Measurements from ENCODE around the gene PTPRN2. TPM values are rescaled to one million over a fixed set of nuclear protein-coding genes. Genes with fewer than 3 reads are reported as not detected.
"Not testable (repeated sequence)": the region's sequence is repeated elsewhere in the genome, so short reads cannot be mapped to it uniquely, and the experiment has no call there.

Gene PTPRN2
- polyA plus RNA-seq, 2 donors, result 0.37 to 0.40 TPM

DNA sequence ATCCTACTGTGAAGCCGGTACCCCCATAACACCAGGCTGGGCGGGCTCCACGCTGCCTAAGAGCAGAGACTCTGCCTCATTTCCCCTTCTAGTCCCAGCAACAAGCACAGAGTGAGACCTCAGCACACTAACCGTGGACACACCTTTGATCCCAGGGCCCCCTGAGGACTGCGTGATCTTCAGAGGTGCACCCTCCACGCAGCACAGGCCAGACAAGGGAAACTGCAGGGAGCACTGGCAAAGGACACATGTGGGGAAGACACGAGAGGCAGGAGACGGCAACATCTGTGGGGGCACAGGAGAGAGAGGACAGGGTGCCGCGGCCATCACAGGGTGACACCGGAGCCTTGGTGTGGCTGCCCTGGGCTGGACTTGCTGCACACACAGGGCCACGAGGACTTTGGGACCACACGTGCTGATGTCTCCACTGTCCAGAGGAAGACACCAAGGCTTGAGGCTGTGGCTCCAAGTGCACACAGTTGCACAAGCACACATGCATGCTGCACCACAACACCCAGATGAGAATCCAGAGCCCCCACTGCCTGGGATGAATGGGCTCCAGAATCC is 128.8 kb downstream of the PTPRN2 start:
- Histone ChIP-seq H3K36me3 (ENCODE audit: control insufficient read depth in 2 of 2, insufficient read depth in 2 of 2, low read length in 1 of 2) (no peaks in the 10 kb centered on the region), H3K4me3 (ENCODE audit: low read depth in 1 of 2, low read length in 2 of 2) (no peak overlapping the region), H3K27ac (ENCODE audit: low read depth in 2 of 2, low read length in 1 of 2) (no peak overlapping the region), H3K9me3 (ENCODE audit: control insufficient read depth in 2 of 2, insufficient read depth in 1 of 2, low read depth in 1 of 2, low read length in 1 of 2) (peaks cover 0 to 7% of the 10 kb centered on the region in 2 donors), H3K27me3 (ENCODE audit: control insufficient read depth in 1 of 2, insufficient read depth in 2 of 2, low read length in 2 of 2) (no peaks in the 10 kb centered on the region), H3K4me1 (ENCODE audit: control insufficient read depth in 2 of 2, insufficient read depth in 2 of 2, low read length in 1 of 2) (no peaks in the 10 kb centered on the region)
- 79 to 89% methylated on average over 13 of the region's 13 CpGs for WGBS, 2 donors

GRCh38 chr7:158458096-158458495 is 129.5 kb downstream of the PTPRN2 start:
- 55 to 58% methylated on average over 13 of the region's 13 CpGs for WGBS, 2 donors
- Histone ChIP-seq H3K27ac (ENCODE audit: low read depth in 2 of 2, low read length in 1 of 2) (no peak overlapping the region), H3K36me3 (ENCODE audit: control insufficient read depth in 2 of 2, insufficient read depth in 2 of 2, low read length in 1 of 2) (no peaks in the 10 kb centered on the region), H3K27me3 (ENCODE audit: control insufficient read depth in 1 of 2, insufficient read depth in 2 of 2, low read length in 2 of 2) (no peaks in the 10 kb centered on the region), H3K4me1 (ENCODE audit: control insufficient read depth in 2 of 2, insufficient read depth in 2 of 2, low read length in 1 of 2) (no peaks in the 10 kb centered on the region), H3K9me3 (ENCODE audit: control insufficient read depth in 2 of 2, insufficient read depth in 1 of 2, low read depth in 1 of 2, low read length in 1 of 2) (peaks cover 0 to 7% of the 10 kb centered on the region in 2 donors), H3K4me3 (ENCODE audit: low read depth in 1 of 2, low read length in 2 of 2) (no peak overlapping the region)

GRCh38 chr7:158457586-158457985 is 130.0 kb downstream of the PTPRN2 start:
- H3K36me3 ChIP-seq (ENCODE audit: control insufficient read depth in 2 of 2, insufficient read depth in 2 of 2, low read length in 1 of 2), result not testable (repeated sequence)
- 89% methylated on average over 22 of the region's 22 CpGs for WGBS, 2 donors

DNA sequence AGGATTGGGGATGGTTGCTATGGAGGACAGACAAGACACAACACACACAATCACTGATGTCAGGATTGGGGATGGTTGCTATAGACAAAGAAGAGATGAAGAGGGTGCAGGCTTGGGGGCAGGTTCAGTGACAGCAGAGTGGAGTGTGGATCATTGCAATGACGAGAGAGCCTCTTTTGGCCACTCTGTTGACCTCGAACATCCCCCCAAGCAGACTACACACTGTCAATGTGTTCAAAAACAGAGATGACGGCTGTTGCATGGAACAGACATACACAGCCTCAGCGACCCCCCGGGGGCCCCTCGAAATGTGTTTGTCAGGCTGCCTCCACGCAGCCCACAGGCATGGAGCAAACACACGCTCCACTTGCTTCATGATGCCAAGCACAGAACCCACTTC is 133.0 kb downstream of the PTPRN2 start:
- Histone ChIP-seq H3K4me1 (ENCODE audit: control insufficient read depth in 2 of 2, insufficient read depth in 2 of 2, low read length in 1 of 2) (no peaks in the 10 kb centered on the region), H3K27ac (ENCODE audit: low read depth in 2 of 2, low read length in 1 of 2) (no peak overlapping the region), H3K27me3 (ENCODE audit: control insufficient read depth in 1 of 2, insufficient read depth in 2 of 2, low read length in 2 of 2) (no peaks in the 10 kb centered on the region), H3K9me3 (ENCODE audit: control insufficient read depth in 2 of 2, insufficient read depth in 1 of 2, low read depth in 1 of 2, low read length in 1 of 2) (peaks cover 3 to 10% of the 10 kb centered on the region in 2 donors), H3K4me3 (ENCODE audit: low read depth in 1 of 2, low read length in 2 of 2) (no peak overlapping the region), H3K36me3 (ENCODE audit: control insufficient read depth in 2 of 2, insufficient read depth in 2 of 2, low read length in 1 of 2) (no peaks in the 10 kb centered on the region)
- 86 to 89% methylated on average over 8 of the region's 8 CpGs for WGBS, 2 donors

More at GRCh38 chr7:158457586-158457985, 130.0 kb downstream of the PTPRN2 start:
- not testable (repeated sequence) for H3K4me3 ChIP-seq (ENCODE audit: low read depth in 1 of 2, low read length in 2 of 2); H3K27ac ChIP-seq (ENCODE audit: low read depth in 2 of 2, low read length in 1 of 2); H3K4me1 ChIP-seq (ENCODE audit: control insufficient read depth in 2 of 2, insufficient read depth in 2 of 2, low read length in 1 of 2); H3K9me3 ChIP-seq (ENCODE audit: control insufficient read depth in 2 of 2, insufficient read depth in 1 of 2, low read depth in 1 of 2, low read length in 1 of 2); H3K27me3 ChIP-seq (ENCODE audit: control insufficient read depth in 1 of 2, insufficient read depth in 2 of 2, low read length in 2 of 2)

GRCh38 chr7:158453663-158454062 is 134.0 kb downstream of the PTPRN2 start:
- no peak overlapping the region for H3K27ac ChIP-seq (ENCODE audit: low read depth in 2 of 2, low read length in 1 of 2)
- 83 to 84% methylated on average over 7 to 9 of the region's 9 CpGs for WGBS, 2 donors
- peaks cover 3 to 10% of the 10 kb centered on the region in 2 donors for H3K9me3 ChIP-seq (ENCODE audit: control insufficient read depth in 2 of 2, insufficient read depth in 1 of 2, low read depth in 1 of 2, low read length in 1 of 2)
- no peak overlapping the region for H3K4me3 ChIP-seq (ENCODE audit: low read depth in 1 of 2, low read length in 2 of 2)
- no peaks in the 10 kb centered on the region for H3K27me3 ChIP-seq (ENCODE audit: control insufficient read depth in 1 of 2, insufficient read depth in 2 of 2, low read length in 2 of 2)
- H3K36me3 ChIP-seq (ENCODE audit: control insufficient read depth in 2 of 2, insufficient read depth in 2 of 2, low read length in 1 of 2), result no peaks in the 10 kb centered on the region
- H3K4me1 ChIP-seq (ENCODE audit: control insufficient read depth in 2 of 2, insufficient read depth in 2 of 2, low read length in 1 of 2), result no peaks in the 10 kb centered on the region

- Histone ChIP-seq H3K27ac (ENCODE audit: low read depth in 2 of 2, low read length in 1 of 2) (no peak overlapping the region), H3K4me3 (ENCODE audit: low read depth in 1 of 2, low read length in 2 of 2) (no peak overlapping the region), H3K36me3 (ENCODE audit: control insufficient read depth in 2 of 2, insufficient read depth in 2 of 2, low read length in 1 of 2) (no peaks in the 10 kb centered on the region), H3K27me3 (ENCODE audit: control insufficient read depth in 1 of 2, insufficient read depth in 2 of 2, low read length in 2 of 2) (no peaks in the 10 kb centered on the region), H3K4me1 (ENCODE audit: control insufficient read depth in 2 of 2, insufficient read depth in 2 of 2, low read length in 1 of 2) (no peaks in the 10 kb centered on the region), H3K9me3 (ENCODE audit: control insufficient read depth in 2 of 2, insufficient read depth in 1 of 2, low read depth in 1 of 2, low read length in 1 of 2) (peaks cover 3 to 10% of the 10 kb centered on the region in 2 donors)
- WGBS, 2 donors, result 91 to 93% methylated on average over 11 of the region's 11 CpGs
Measured at GRCh38 chr7:158452331-158452730, 135.3 kb downstream of the PTPRN2 start.

GRCh38 chr7:158450476-158451124 is 137.0 kb downstream of the PTPRN2 start:
- Histone ChIP-seq H3K27me3 (ENCODE audit: control insufficient read depth in 1 of 2, insufficient read depth in 2 of 2, low read length in 2 of 2) (no peaks in the 10 kb centered on the region), H3K4me1 (ENCODE audit: control insufficient read depth in 2 of 2, insufficient read depth in 2 of 2, low read length in 1 of 2) (no peaks in the 10 kb centered on the region), H3K27ac (ENCODE audit: low read depth in 2 of 2, low read length in 1 of 2) (no peak overlapping the region), H3K9me3 (ENCODE audit: control insufficient read depth in 2 of 2, insufficient read depth in 1 of 2, low read depth in 1 of 2, low read length in 1 of 2) (peaks cover 3% of the 10 kb centered on the region in 2 donors), H3K36me3 (ENCODE audit: control insufficient read depth in 2 of 2, insufficient read depth in 2 of 2, low read length in 1 of 2) (no peaks in the 10 kb centered on the region), H3K4me3 (ENCODE audit: low read depth in 1 of 2, low read length in 2 of 2) (no peak overlapping the region)
- WGBS, 2 donors, result 72% methylated on average over 29 of the region's 29 CpGs

DNA sequence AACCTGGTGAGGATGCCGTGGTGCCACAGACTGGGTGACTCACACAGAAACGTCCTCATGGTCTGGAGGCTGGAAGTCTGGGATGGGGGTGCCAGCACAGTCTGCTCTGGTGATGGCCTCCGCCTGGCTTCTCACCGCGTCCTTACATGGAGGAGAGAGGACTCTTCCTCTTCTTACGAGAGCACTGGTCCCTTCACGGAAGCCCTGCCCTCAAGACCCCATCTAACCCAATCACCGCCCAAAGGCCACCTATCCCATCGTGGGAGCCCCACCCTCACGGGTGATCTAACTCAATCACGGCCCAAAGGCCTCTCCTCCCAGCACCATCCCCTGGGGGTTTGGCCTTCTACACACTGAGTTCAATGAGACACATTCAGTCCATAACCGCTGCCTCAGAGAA is 137.7 kb downstream of the PTPRN2 start:
- peaks cover 3% of the 10 kb centered on the region in 2 donors for H3K9me3 ChIP-seq (ENCODE audit: control insufficient read depth in 2 of 2, insufficient read depth in 1 of 2, low read depth in 1 of 2, low read length in 1 of 2)
- WGBS, 2 donors, result 86 to 91% methylated on average over 12 of the region's 12 CpGs
- no peak overlapping the region for H3K4me3 ChIP-seq (ENCODE audit: low read depth in 1 of 2, low read length in 2 of 2)
- no peaks in the 10 kb centered on the region for H3K27me3 ChIP-seq (ENCODE audit: control insufficient read depth in 1 of 2, insufficient read depth in 2 of 2, low read length in 2 of 2)
- no peaks in the 10 kb centered on the region for H3K4me1 ChIP-seq (ENCODE audit: control insufficient read depth in 2 of 2, insufficient read depth in 2 of 2, low read length in 1 of 2)
- no peaks in the 10 kb centered on the region for H3K36me3 ChIP-seq (ENCODE audit: control insufficient read depth in 2 of 2, insufficient read depth in 2 of 2, low read length in 1 of 2)
- no peak overlapping the region for H3K27ac ChIP-seq (ENCODE audit: low read depth in 2 of 2, low read length in 1 of 2)

GRCh38 chr7:158449266-158449665 is 138.4 kb downstream of the PTPRN2 start:
- no peaks in the 10 kb centered on the region for H3K27me3 ChIP-seq (ENCODE audit: control insufficient read depth in 1 of 2, insufficient read depth in 2 of 2, low read length in 2 of 2)
- 91 to 92% methylated on average over 12 of the region's 12 CpGs for WGBS, 2 donors
- no peaks in the 10 kb centered on the region for H3K36me3 ChIP-seq (ENCODE audit: control insufficient read depth in 2 of 2, insufficient read depth in 2 of 2, low read length in 1 of 2)
- no peaks in the 10 kb centered on the region for H3K4me1 ChIP-seq (ENCODE audit: control insufficient read depth in 2 of 2, insufficient read depth in 2 of 2, low read length in 1 of 2)
- no peak overlapping the region for H3K27ac ChIP-seq (ENCODE audit: low read depth in 2 of 2, low read length in 1 of 2)
- no peak overlapping the region for H3K4me3 ChIP-seq (ENCODE audit: low read depth in 1 of 2, low read length in 2 of 2)
- peaks cover 3% of the 10 kb centered on the region in 2 donors for H3K9me3 ChIP-seq (ENCODE audit: control insufficient read depth in 2 of 2, insufficient read depth in 1 of 2, low read depth in 1 of 2, low read length in 1 of 2)
